Measurements from ENCODE around the gene STAG1. TPM values are rescaled to one million over a fixed set of nuclear protein-coding genes. Genes with fewer than 3 reads are reported as not detected.

Gene STAG1
- total RNA-seq, 6 experiments from 2014 or later = 33.7 to 45.3 (median 43.8) TPM

GRCh38 chr3:136787349-136787748 lies 35.2 kb upstream of the STAG1 start:
- Mint-ChIP-seq H3K27me3 (ENCODE audit: insufficient read depth) (peaks cover 8% of the 10 kb centered on the region), H3K9me3 (peaks cover 4% of the 10 kb centered on the region; the same call in 1 of the 2 replicates), H3K4me3 (peak overlapping the region; percentile 79), H3K36me3 (ENCODE audit: low read depth) (peaks cover 6% of the 10 kb centered on the region; the same call in 1 of the 2 replicates), H3K4me1 (ENCODE audit: low read depth) (peaks cover 52% of the 10 kb centered on the region), H3K27ac (peak overlapping the region; percentile 86)
- DNase-seq = no peak
- TF ChIP-seq CTCF (IDR thresholded peaks at IDR 0.05) = no peak

- TF ChIP-seq CTCF (IDR thresholded peaks at IDR 0.05) = no peak
- Mint-ChIP-seq H3K27ac (peak overlapping the region; percentile 5; the same call in 1 of the 2 replicates), H3K27me3 (ENCODE audit: insufficient read depth) (no peaks in the 10 kb centered on the region; the same call in 1 of the 2 replicates), H3K4me3 (no peak overlapping the region), H3K9me3 (peaks cover 4% of the 10 kb centered on the region; the same call in 1 of the 2 replicates), H3K36me3 (ENCODE audit: low read depth) (peaks cover 6% of the 10 kb centered on the region; the same call in 1 of the 2 replicates), H3K4me1 (ENCODE audit: low read depth) (peaks cover 55% of the 10 kb centered on the region)
- DNase-seq = peak; percentile 8
Observed at GRCh38 chr3:136783708-136784191, 31.6 kb upstream of the STAG1 start.

GRCh38 chr3:136780741-136781140 lies 28.6 kb upstream of the STAG1 start:
- DNase-seq = no peak
- Mint-ChIP-seq H3K36me3 (ENCODE audit: low read depth) (peaks cover 6% of the 10 kb centered on the region; the same call in 1 of the 2 replicates), H3K9me3 (peaks cover 4% of the 10 kb centered on the region; the same call in 1 of the 2 replicates), H3K27ac (no peak overlapping the region), H3K4me3 (no peak overlapping the region), H3K27me3 (ENCODE audit: insufficient read depth) (no peaks in the 10 kb centered on the region), H3K4me1 (ENCODE audit: low read depth) (peaks cover 42% of the 10 kb centered on the region)
- TF ChIP-seq CTCF (IDR thresholded peaks at IDR 0.05) = no peak

- H3K36me3 Mint-ChIP-seq (ENCODE audit: low read depth) = no peaks in the 10 kb centered on the region
- no peaks in the 10 kb centered on the region for H3K9me3 Mint-ChIP-seq
- TF ChIP-seq CTCF (IDR thresholded peaks at IDR 0.05) = no peak
- DNase-seq = peak; percentile 58
- H3K27me3 Mint-ChIP-seq (ENCODE audit: insufficient read depth) = no peaks in the 10 kb centered on the region; the same call in 1 of the 2 replicates
- peak overlapping the region; percentile 63; the same call in 1 of the 2 replicates for H3K27ac Mint-ChIP-seq
- peaks cover 25% of the 10 kb centered on the region for H3K4me1 Mint-ChIP-seq (ENCODE audit: low read depth)
- no peak overlapping the region for H3K4me3 Mint-ChIP-seq
Observed at GRCh38 chr3:136778865-136779264, 26.7 kb upstream of the STAG1 start.

- Mint-ChIP-seq H3K9me3 (no peaks in the 10 kb centered on the region), H3K27ac (no peak overlapping the region), H3K4me3 (no peak overlapping the region), H3K36me3 (ENCODE audit: low read depth) (no peaks in the 10 kb centered on the region), H3K4me1 (ENCODE audit: low read depth) (peaks cover 10% of the 10 kb centered on the region), H3K27me3 (ENCODE audit: insufficient read depth) (no peaks in the 10 kb centered on the region; the same call in 1 of the 2 replicates)
- DNase-seq = peak; percentile 20
- no peak for TF ChIP-seq CTCF (IDR thresholded peaks at IDR 0.05)
Observed at GRCh38 chr3:136772709-136773108, 20.5 kb upstream of the STAG1 start.

All from HFFc6 (cell line).